Muscle of leg (tissue), 11 donors: Measurements from ENCODE around the gene NID1. TPM values are rescaled to one million over a fixed set of nuclear protein-coding genes. Genes with fewer than 3 reads are reported as not detected.
A peak's percentile ranks its signal among the peaks of the same experiment; 100 is the strongest.
"Not testable (repeated sequence)": the region's sequence is repeated elsewhere in the genome, so short reads cannot be mapped to it uniquely, and the experiment has no call there.

Experiments
- DNase-seq: peaks from one replicate; pipeline ENCODE4 v3.0.0; 2013
- H3K27ac ChIP-seq: one replicate; pipeline ENCODE4 v1.5.1; 2013; ENCODE audit warnings: mild to moderate bottlenecking, low read length, control low read depth
- H3K27me3 ChIP-seq: one replicate; pipeline ENCODE4 v1.6.1; 2013; ENCODE audit warnings: low read length; ENCODE audit not compliant: control insufficient read depth, insufficient read depth
- H3K36me3 ChIP-seq: one replicate; pipeline ENCODE4 v1.6.1; 2013; ENCODE audit warnings: low read length; ENCODE audit not compliant: control insufficient read depth, insufficient read depth
- H3K4me1 ChIP-seq: one replicate; pipeline ENCODE4 v1.6.1; 2013; ENCODE audit warnings: low read length; ENCODE audit not compliant: control insufficient read depth, insufficient read depth
- H3K4me3 ChIP-seq: one replicate; pipeline ENCODE4 v1.5.1; 2013; ENCODE audit warnings: low read length, control low read depth
- H3K9me3 ChIP-seq: replicated peaks from 2 replicates; pipeline ENCODE4 v1.6.1; 2013; ENCODE audit warnings: low read depth, low read length; ENCODE audit not compliant: control insufficient read depth
- WGBS: methylation state at CpG from one replicate; pipeline ENCODE4 v1.1.5; 2013; ENCODE audit warnings: missing lambda C conversion rate; ENCODE audit not compliant: insufficient coverage; 5-methylcytosine and 5-hydroxymethylcytosine counted together
- polyA plus RNA-seq, 8 donors: library from polyadenylated mRNA; unstranded; fragments of 120-200 nt; gene quantifications; one replicate each; pipeline versions ENCODE4 v1.2.1 to v1.2.3, GENCODE V29; 2013; ENCODE audit warnings: inconsistent platforms in 1 of 8, low replicate concordance in 1 of 8; ENCODE audit not compliant: insufficient read length in 8 of 8, insufficient read depth in 1 of 8
- total RNA-seq: library from RNA; stranded (reverse); fragments of 120-200 nt; gene quantifications from one replicate; pipeline ENCODE4 v1.2.4, GENCODE V29; 2013

NID1 gene
- total and polyA plus RNA-seq, 9 donors, result 92.3 to 323 (median 246) TPM

- not testable (repeated sequence) for DNase-seq
Measured at GRCh38 chr1:235972691-235973090, 92.2 kb downstream of the NID1 start.

GRCh38 chr1:235972311-235972689, 92.6 kb downstream of the NID1 start:
- H3K4me1 ChIP-seq, result peaks cover 15% of the 10 kb centered on the region
- H3K4me3 ChIP-seq, result peak overlapping the region; percentile 41
- peak; percentile 73 for DNase-seq
- H3K27ac ChIP-seq, result peak overlapping the region; percentile 97
- H3K27me3 ChIP-seq, result no peaks in the 10 kb centered on the region
- H3K9me3 ChIP-seq, result peaks cover 4% of the 10 kb centered on the region
- whole genome bisulfite sequencing, result 23% methylated on average over 2 of the region's 5 CpGs
- peaks cover 18% of the 10 kb centered on the region for H3K36me3 ChIP-seq

More at GRCh38 chr1:235972691-235973090, 92.2 kb downstream of the NID1 start:
- Histone ChIP-seq H3K4me1 (peaks cover 15% of the 10 kb centered on the region), H3K36me3 (peaks cover 22% of the 10 kb centered on the region), H3K27ac (peak overlapping the region; percentile 97)
- not testable (repeated sequence) for H3K4me3 ChIP-seq, H3K9me3 ChIP-seq, H3K27me3 ChIP-seq
- WGBS, result 80% methylated on average over 1 of the region's 3 CpGs

DNA sequence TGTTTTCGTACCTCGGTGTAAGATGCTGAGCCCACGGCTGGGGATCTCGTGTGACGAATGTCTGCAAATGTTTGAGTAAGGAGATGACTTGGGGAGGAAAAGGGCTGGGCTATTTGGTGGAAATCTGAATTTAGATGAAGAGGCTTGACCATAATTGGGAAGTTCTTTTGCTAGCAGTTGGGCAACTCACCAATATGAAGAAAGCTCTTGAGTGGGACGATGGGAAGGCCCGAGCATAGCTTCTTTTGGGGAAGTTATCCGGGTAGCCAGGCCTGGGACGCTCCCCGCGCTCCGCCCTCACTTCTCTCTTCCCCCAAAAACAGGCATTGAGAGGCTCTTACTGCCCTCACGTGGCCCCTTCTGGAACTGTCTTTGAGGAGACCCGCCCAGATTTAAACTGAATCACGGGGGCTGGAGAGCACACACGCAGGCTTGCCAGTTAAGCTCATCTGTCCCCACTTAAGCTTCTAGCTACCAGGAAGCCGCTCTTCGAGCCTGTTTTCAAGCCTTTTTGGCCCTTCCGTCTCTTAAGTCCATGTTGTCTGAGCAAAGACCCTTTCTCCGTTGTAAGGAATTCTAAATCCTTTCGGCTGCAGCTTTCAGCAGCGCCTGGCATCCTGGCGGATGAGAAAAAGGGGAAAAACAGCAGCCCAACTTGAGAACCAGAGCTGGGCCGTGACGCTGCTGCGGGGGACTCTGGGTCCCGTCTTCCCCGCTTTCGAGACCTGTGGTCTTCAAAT, 93.1 kb downstream of the NID1 start:
- Histone ChIP-seq H3K4me1 (peaks cover 15% of the 10 kb centered on the region), H3K4me3 (peak overlapping the region; percentile 41), H3K27ac (peak overlapping the region; percentile 97), H3K27me3 (no peaks in the 10 kb centered on the region), H3K36me3 (peaks cover 13% of the 10 kb centered on the region), H3K9me3 (no peaks in the 10 kb centered on the region)
- DNase-seq, result peak; percentile 99
- WGBS, result 7% methylated on average over 27 of the region's 29 CpGs

DNA sequence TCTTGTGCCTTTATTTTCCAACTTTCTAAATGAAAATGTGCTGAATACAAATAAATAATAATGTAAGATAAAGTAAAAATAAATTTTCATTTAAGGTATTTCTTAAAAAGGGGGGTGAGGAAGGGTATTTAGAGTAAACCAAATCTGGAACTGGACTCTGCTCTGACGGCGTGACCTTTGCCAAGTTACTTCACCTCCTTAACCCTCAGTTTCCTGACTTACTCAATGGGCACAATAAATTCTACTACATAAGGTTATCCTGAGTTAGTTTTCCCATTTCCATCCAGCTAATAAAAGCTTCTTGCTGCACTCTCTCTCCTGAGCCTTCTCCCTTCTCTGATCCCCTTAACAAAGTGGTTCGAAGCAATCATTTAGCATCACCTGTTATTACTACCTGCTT, 93.9 kb downstream of the NID1 start:
- WGBS, result 57% methylated on average over 3 of the region's 3 CpGs
- Histone ChIP-seq H3K27me3 (no peaks in the 10 kb centered on the region), H3K36me3 (peaks cover 9% of the 10 kb centered on the region), H3K9me3 (no peaks in the 10 kb centered on the region), H3K4me1 (peaks cover 15% of the 10 kb centered on the region), H3K27ac (peak overlapping the region; percentile 59), H3K4me3 (no peak overlapping the region)
- DNase-seq, result no peak

DNA sequence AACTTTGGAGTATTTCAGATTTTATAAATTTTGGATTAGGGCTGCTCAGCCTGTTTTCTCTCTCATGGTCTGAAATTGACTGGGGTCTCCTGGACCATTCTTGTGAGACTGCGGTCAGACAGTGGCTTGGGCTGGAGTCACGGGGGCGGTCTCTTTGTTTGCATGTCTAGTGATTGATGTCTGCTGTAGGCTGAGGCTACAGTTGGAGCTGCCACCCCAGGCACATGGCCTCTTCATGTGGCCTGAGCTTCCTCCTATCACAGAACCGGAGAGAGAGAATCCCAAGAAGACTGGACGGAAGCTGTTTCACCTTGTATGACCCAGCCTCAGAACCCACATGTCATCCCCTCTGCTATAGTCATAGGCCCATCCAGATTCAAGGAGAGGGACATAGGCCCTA, 96.1 kb downstream of the NID1 start:
- Histone ChIP-seq H3K36me3 (no peaks in the 10 kb centered on the region), H3K27ac (no peak overlapping the region), H3K27me3 (no peaks in the 10 kb centered on the region), H3K4me3 (no peak overlapping the region), H3K9me3 (no peaks in the 10 kb centered on the region), H3K4me1 (peaks cover 15% of the 10 kb centered on the region)
- DNase-seq, result no peak
- 86% methylated on average over 2 of the region's 5 CpGs for WGBS

DNA sequence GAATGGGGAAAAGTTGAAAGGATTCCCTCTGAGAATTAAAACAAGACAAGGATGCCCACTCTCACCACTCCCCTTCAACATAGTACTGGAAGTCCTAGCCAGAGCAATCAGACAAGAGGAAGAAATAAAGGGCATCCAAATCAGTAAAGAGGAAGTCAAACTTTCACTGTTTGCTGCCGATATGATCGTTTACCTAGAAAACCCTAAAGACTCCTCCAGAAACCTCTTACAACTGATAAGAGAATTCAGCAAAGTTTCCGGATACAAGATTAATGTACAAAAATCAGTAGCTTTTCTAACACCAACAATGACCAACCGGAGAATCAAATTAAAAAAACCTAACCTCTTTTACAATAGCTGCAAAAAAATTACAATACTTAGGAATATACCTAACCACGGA, 98.8 kb downstream of the NID1 start:
- not testable (repeated sequence) for H3K4me1 ChIP-seq, H3K27me3 ChIP-seq, DNase-seq, H3K36me3 ChIP-seq, H3K27ac ChIP-seq, H3K9me3 ChIP-seq, H3K4me3 ChIP-seq
- no CpG with 5 or more reads among the region's 5 CpGs for WGBS

DNA sequence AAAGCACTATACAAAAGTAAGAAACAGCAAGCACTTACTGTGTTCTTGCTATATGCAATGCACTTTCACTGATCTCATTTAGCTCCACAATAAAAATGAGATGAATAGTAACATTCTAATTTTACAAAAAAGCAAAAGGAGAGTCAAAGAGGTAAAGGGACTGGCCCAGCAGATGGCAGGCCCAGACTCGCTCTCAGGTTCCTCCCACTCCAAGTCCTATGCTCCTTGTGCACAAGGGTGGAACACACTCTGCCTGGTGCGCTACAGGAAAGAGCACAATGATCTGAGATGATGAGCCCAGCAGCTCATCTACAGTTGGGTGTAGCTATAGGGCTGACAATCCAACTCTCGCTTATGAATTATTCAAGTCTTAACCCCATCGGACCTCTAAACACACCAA, 104.1 kb downstream of the NID1 start:
- no peaks in the 10 kb centered on the region for H3K27me3 ChIP-seq
- no peaks in the 10 kb centered on the region for H3K4me1 ChIP-seq
- WGBS, result 69% methylated on average over 4 of the region's 4 CpGs
- DNase-seq, result no peak
- no peak overlapping the region for H3K27ac ChIP-seq
- H3K9me3 ChIP-seq, result no peaks in the 10 kb centered on the region
- H3K4me3 ChIP-seq, result no peak overlapping the region
- H3K36me3 ChIP-seq, result no peaks in the 10 kb centered on the region

DNA sequence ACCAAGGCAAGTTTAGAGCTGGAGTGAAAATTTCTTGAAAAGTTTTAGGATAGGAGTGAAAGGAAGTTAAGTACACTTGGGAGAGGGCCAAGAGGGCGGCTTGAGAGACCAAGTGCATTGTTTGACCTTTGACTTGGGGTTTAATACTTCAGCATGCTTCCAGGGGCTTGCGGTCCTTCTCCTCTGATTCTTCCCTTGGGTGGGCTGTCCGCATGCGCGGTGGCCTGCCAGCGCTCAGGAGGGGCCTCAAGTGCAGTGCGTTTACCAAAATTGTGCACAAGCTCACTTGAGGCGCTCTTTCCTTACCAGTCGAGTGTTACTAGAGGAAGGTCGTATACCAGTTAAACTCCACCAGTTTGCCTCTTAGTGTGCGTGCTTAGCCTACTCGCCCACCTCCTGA, 106.9 kb downstream of the NID1 start:
- Histone ChIP-seq H3K4me1 (no peaks in the 10 kb centered on the region), H3K36me3 (no peaks in the 10 kb centered on the region), H3K27me3 (no peaks in the 10 kb centered on the region), H3K9me3 (no peaks in the 10 kb centered on the region), H3K27ac (no peak overlapping the region), H3K4me3 (no peak overlapping the region)
- DNase-seq, result no peak
- WGBS, result 88% methylated on average over 9 of the region's 12 CpGs

GRCh38 chr1:235955777-235956176, 109.1 kb downstream of the NID1 start:
- no peaks in the 10 kb centered on the region for H3K4me1 ChIP-seq
- no peaks in the 10 kb centered on the region for H3K36me3 ChIP-seq
- no peak overlapping the region for H3K4me3 ChIP-seq
- WGBS, result 71% methylated on average over 1 of the region's 4 CpGs
- no peak overlapping the region for H3K27ac ChIP-seq
- no peaks in the 10 kb centered on the region for H3K27me3 ChIP-seq
- no peaks in the 10 kb centered on the region for H3K9me3 ChIP-seq
- DNase-seq, result no peak

- Histone ChIP-seq H3K27me3 (no peaks in the 10 kb centered on the region), H3K9me3 (no peaks in the 10 kb centered on the region), H3K36me3 (no peaks in the 10 kb centered on the region), H3K4me1 (no peaks in the 10 kb centered on the region), H3K4me3 (no peak overlapping the region), H3K27ac (no peak overlapping the region)
- 86% methylated on average over 2 of the region's 11 CpGs for WGBS
- peak; percentile 29 for DNase-seq
Measured at GRCh38 chr1:235954306-235955283, 110.3 kb downstream of the NID1 start.
